Measurements from ENCODE around the gene PAK3.

GRCh38 chrX:111071542-111072277 is 24.3 kb upstream of the PAK3 start:
- TF ChIP-seq TCF12 (IDR thresholded peaks at IDR 0.05; ENCODE audit: low read depth) (no peak), REST (IDR thresholded peaks at IDR 0.05; ENCODE audit: low read depth) (no peak), EP300 (IDR thresholded peaks at IDR 0.05; ENCODE audit: borderline replicate concordance) (no peak), CEBPB (IDR thresholded peaks at IDR 0.05) (no peak), ZBTB7A (IDR thresholded peaks at IDR 0.05; ENCODE audit: low read depth) (no peak), RAD21 (IDR thresholded peaks at IDR 0.05; ENCODE audit: low read depth) (no peak), TEAD4 (IDR thresholded peaks at IDR 0.05) (no peak), CREB1 (IDR thresholded peaks at IDR 0.05; ENCODE audit: low read depth) (no peak), EGR1 (IDR thresholded peaks at IDR 0.05) (no peak)
- TF ChIP-seq, protein P1, sequence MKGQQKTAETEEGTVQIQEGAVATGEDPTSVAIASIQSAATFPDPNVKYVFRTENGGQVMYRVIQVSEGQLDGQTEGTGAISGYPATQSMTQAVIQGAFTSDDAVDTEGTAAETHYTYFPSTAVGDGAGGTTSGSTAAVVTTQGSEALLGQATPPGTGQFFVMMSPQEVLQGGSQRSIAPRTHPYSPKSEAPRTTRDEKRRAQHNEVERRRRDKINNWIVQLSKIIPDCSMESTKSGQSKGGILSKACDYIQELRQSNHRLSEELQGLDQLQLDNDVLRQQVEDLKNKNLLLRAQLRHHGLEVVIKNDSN (IDR thresholded peaks at IDR 0.05) = no peak
- TF ChIP-seq, protein P2, sequence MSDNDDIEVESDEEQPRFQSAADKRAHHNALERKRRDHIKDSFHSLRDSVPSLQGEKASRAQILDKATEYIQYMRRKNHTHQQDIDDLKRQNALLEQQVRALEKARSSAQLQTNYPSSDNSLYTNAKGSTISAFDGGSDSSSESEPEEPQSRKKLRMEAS (IDR thresholded peaks at IDR 0.05) = no peak
